MM.1S (cell line): ENCODE data around the gene RNLS.

Source experiments
- DNase-seq: peaks from one replicate; pipeline ENCODE4 v3.0.0-alpha.2; 2015
- H2AFZ ChIP-seq: fragments of 300-600 bp; sonication (generic); 2 replicates; pipeline ENCODE4 v1.6.0; 2016; ENCODE audit warnings: antibody characterized with exemption, low read length
- H3F3A ChIP-seq: fragments of 300-600 bp; sonication (generic); 2 replicates; pipeline ENCODE4 v1.6.1; 2016; ENCODE audit warnings: mild to moderate bottlenecking, antibody characterized with exemption, low read length, moderate library complexity, mixed read lengths; ENCODE audit not compliant: insufficient read depth
- H3K27ac ChIP-seq: fragments of 300-600 bp; sonication (generic); 2 replicates; pipeline ENCODE4 v1.5.1; 2016; ENCODE audit warnings: mild to moderate bottlenecking, low read length
- H3K27me3 ChIP-seq: fragments of 300-600 bp; sonication (generic); replicated peaks from 2 replicates; pipeline ENCODE4 v1.6.0; 2016; ENCODE audit warnings: low read length; ENCODE audit not compliant: insufficient read depth
- H3K36me3 ChIP-seq: fragments of 300-600 bp; sonication (generic); replicated peaks from 2 replicates; pipeline ENCODE4 v1.6.1; 2016; ENCODE audit warnings: mild to moderate bottlenecking, low read length, mixed read lengths; ENCODE audit not compliant: insufficient read depth
- H3K4me1 ChIP-seq: fragments of 300-600 bp; sonication (generic); 2 replicates; pipeline ENCODE4 v1.6.1; 2016; ENCODE audit warnings: low read length, mixed read lengths
- H3K4me2 ChIP-seq: fragments of 300-600 bp; sonication (generic); 2 replicates; pipeline ENCODE4 v1.6.0; 2016; ENCODE audit warnings: low read depth, low read length
- H3K4me3 ChIP-seq: fragments of 300-600 bp; sonication (generic); 2 replicates; pipeline ENCODE4 v1.5.1; 2016; ENCODE audit warnings: low read length, mixed read lengths
- H3K79me2 ChIP-seq: fragments of 300-600 bp; sonication (generic); 2 replicates; pipeline ENCODE4 v1.6.1; 2016; ENCODE audit warnings: mixed run types, low read length, mixed read lengths
- H3K9ac ChIP-seq: fragments of 300-600 bp; sonication (generic); 2 replicates; pipeline ENCODE4 v1.6.1; 2016; ENCODE audit warnings: low read length, mixed read lengths
- H3K9me2 ChIP-seq: fragments of 300-600 bp; sonication (generic); replicated peaks from 2 replicates; pipeline ENCODE4 v1.6.1; 2016; ENCODE audit warnings: mild to moderate bottlenecking, low read length, mixed read lengths; ENCODE audit not compliant: insufficient read depth
- H3K9me3 ChIP-seq: fragments of 300-600 bp; sonication (generic); replicated peaks from 2 replicates; pipeline ENCODE4 v1.6.1; 2016; ENCODE audit warnings: mild to moderate bottlenecking, low read length, mixed read lengths; ENCODE audit not compliant: insufficient read depth
- H4K20me1 ChIP-seq: fragments of 300-600 bp; sonication (generic); 2 replicates; pipeline ENCODE4 v1.6.1; 2016; ENCODE audit warnings: mild to moderate bottlenecking, low read length, moderate library complexity, mixed read lengths; ENCODE audit not compliant: insufficient read depth
- EZH2 ChIP-seq: fragments of 300-600 bp; sonication (generic); optimal IDR thresholded peaks from 2 replicates; pipeline ENCODE3; 2017; ENCODE audit warnings: low read depth, mild to moderate bottlenecking, antibody characterized with exemption, low read length, mixed read lengths
- EZH2phosphoT487 ChIP-seq: fragments of 300-600 bp; sonication (generic); IDR thresholded peaks from 2 replicates; pipeline ENCODE4 v1.6.1; 2018; ENCODE audit warnings: antibody characterized with exemption, low read length
- TF ChIP-seq, protein P1 (sequence below): fragments of 300-600 bp; sonication (generic); IDR thresholded peaks from 2 replicates; pipeline ENCODE4 v1.5.1; 2016; ENCODE audit warnings: antibody characterized with exemption, low read length, mixed read lengths

RNLS gene

GRCh38 chr10:88292185-88292514 is 291.0 kb downstream of the RNLS start:
- no peak overlapping the region for H3K9ac ChIP-seq
- H3K4me3 ChIP-seq = no peak overlapping the region
- H3K4me1 ChIP-seq = peaks cover 27% of the 10 kb centered on the region
- H3K9me2 ChIP-seq = no peaks in the 10 kb centered on the region
- no peaks in the 10 kb centered on the region for H3K36me3 ChIP-seq
- peaks cover 16% of the 10 kb centered on the region for H3F3A ChIP-seq
- H2AFZ ChIP-seq = no peak overlapping the region
- DNase-seq = peak; percentile 63
- no peaks in the 10 kb centered on the region for H3K27me3 ChIP-seq
- peak overlapping the region; percentile 25; the same call in 1 of the 2 replicates for H3K27ac ChIP-seq
- TF ChIP-seq, protein P1, sequence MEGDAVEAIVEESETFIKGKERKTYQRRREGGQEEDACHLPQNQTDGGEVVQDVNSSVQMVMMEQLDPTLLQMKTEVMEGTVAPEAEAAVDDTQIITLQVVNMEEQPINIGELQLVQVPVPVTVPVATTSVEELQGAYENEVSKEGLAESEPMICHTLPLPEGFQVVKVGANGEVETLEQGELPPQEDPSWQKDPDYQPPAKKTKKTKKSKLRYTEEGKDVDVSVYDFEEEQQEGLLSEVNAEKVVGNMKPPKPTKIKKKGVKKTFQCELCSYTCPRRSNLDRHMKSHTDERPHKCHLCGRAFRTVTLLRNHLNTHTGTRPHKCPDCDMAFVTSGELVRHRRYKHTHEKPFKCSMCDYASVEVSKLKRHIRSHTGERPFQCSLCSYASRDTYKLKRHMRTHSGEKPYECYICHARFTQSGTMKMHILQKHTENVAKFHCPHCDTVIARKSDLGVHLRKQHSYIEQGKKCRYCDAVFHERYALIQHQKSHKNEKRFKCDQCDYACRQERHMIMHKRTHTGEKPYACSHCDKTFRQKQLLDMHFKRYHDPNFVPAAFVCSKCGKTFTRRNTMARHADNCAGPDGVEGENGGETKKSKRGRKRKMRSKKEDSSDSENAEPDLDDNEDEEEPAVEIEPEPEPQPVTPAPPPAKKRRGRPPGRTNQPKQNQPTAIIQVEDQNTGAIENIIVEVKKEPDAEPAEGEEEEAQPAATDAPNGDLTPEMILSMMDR = no peak
- TF ChIP-seq EZH2 (no peak), EZH2phosphoT487 (no peak)
- H3K4me2 ChIP-seq = peak overlapping the region; percentile 28; the same call in 1 of the 2 replicates
- H3K79me2 ChIP-seq = no peaks in the 10 kb centered on the region
- H3K9me3 ChIP-seq = no peaks in the 10 kb centered on the region
- no peaks in the 10 kb centered on the region for H4K20me1 ChIP-seq

- H3K4me1 ChIP-seq = peaks cover 21% of the 10 kb centered on the region
Measured at GRCh38 chr10:88291289-88292184, 291.6 kb downstream of the RNLS start.

DNA sequence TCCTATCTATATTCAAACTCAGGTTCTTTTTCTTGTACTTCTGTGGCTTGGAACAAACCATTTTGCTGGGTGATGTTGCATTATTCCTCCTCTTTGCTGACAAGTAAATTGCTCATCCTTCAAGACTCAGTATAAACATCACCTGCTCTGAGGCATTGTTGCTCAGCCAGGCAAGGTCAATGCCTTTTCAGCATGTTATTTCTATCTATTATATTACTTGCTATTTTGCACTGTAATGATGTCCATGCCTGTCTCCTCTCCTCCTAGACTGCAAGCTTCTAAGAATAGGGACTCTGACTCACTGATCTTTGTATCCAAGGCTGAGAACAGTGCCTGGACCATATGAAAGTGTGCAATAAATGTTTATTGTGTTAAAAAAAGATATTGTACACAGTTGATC is 293.8 kb downstream of the RNLS start:
- Histone ChIP-seq H3K4me3 (no peak overlapping the region), H3K9me2 (no peaks in the 10 kb centered on the region), H4K20me1 (no peaks in the 10 kb centered on the region), H3K27me3 (no peaks in the 10 kb centered on the region), H3K4me1 (peaks cover 17% of the 10 kb centered on the region), H2AFZ (no peak overlapping the region), H3K79me2 (no peaks in the 10 kb centered on the region), H3K9ac (no peak overlapping the region), H3K27ac (no peak overlapping the region), H3K36me3 (no peaks in the 10 kb centered on the region), H3K4me2 (no peak overlapping the region), H3F3A (peaks cover 9% of the 10 kb centered on the region; the same call in 1 of the 2 replicates), H3K9me3 (no peaks in the 10 kb centered on the region)
- TF ChIP-seq EZH2phosphoT487 (no peak), EZH2 (no peak)
- TF ChIP-seq, protein P1 = no peak
- DNase-seq = no peak

More at GRCh38 chr10:88291289-88292184, 291.6 kb downstream of the RNLS start:
- H3K9me3 ChIP-seq = no peaks in the 10 kb centered on the region
- no peaks in the 10 kb centered on the region for H3K36me3 ChIP-seq
- no peaks in the 10 kb centered on the region for H3K79me2 ChIP-seq
- DNase-seq = no peak
- no peak overlapping the region for H2AFZ ChIP-seq
- H3K9ac ChIP-seq = no peak overlapping the region
- no peaks in the 10 kb centered on the region for H3K9me2 ChIP-seq
- H3K4me3 ChIP-seq = no peak overlapping the region
- H3F3A ChIP-seq = peaks cover 9% of the 10 kb centered on the region
- H4K20me1 ChIP-seq = no peaks in the 10 kb centered on the region
- TF ChIP-seq EZH2 (no peak), EZH2phosphoT487 (no peak)
- TF ChIP-seq, protein P1 = no peak
- peak overlapping the region; percentile 25; the same call in 1 of the 2 replicates for H3K27ac ChIP-seq
- peak overlapping the region; percentile 28; the same call in 1 of the 2 replicates for H3K4me2 ChIP-seq
- no peaks in the 10 kb centered on the region for H3K27me3 ChIP-seq
